Left renal cortex interstitium (tissue), 4 donors: Measurements from ENCODE around the gene IDH3B. TPM values are rescaled to one million over a fixed set of nuclear protein-coding genes. Genes with fewer than 3 reads are reported as not detected.

Experiments
- DNase-seq, 4 donors: peaks; one replicate each; pipeline ENCODE4 v3.0.0-alpha.2; 2013; ENCODE audit warnings: low read depth in 4 of 4, low spot score in 2 of 4, missing footprints in 1 of 4
- polyA plus RNA-seq, 4 donors: library from polyadenylated mRNA; unstranded; fragments of 120-200 nt; gene quantifications; one replicate each; pipeline ENCODE4 v1.2.1, GENCODE V29; 2013; ENCODE audit not compliant: insufficient read length in 4 of 4

IDH3B gene
- polyA plus RNA-seq, 4 donors, result 125 to 142 (median 135) TPM

- no peak for DNase-seq
Observed at GRCh38 chr20:2625062-2625461, 39.0 kb downstream of the IDH3B start.

- no peak for DNase-seq
Observed at GRCh38 chr20:2624190-2624589, 39.8 kb downstream of the IDH3B start.

- no peak for DNase-seq
Observed at GRCh38 chr20:2619961-2620595, 43.9 kb downstream of the IDH3B start.

- DNase-seq, result no peak
Observed at GRCh38 chr20:2619337-2619736, 44.7 kb downstream of the IDH3B start.

- DNase-seq, result no peak
Observed at GRCh38 chr20:2618815-2619214, 45.2 kb downstream of the IDH3B start.

GRCh38 chr20:2617099-2617714, 46.8 kb downstream of the IDH3B start:
- no peak for DNase-seq

- no peak for DNase-seq
Observed at GRCh38 chr20:2616634-2617033, 47.4 kb downstream of the IDH3B start.

GRCh38 chr20:2612073-2612472, 51.9 kb downstream of the IDH3B start:
- DNase-seq, result no peak

GRCh38 chr20:2610941-2611720, 52.9 kb downstream of the IDH3B start:
- no peak for DNase-seq

GRCh38 chr20:2610326-2610725, 53.7 kb downstream of the IDH3B start:
- no peak for DNase-seq

Other genes with a start within 250 kb of the IDH3B start
- gene SNRPB, start 193.4 kb downstream of the IDH3B start, polyA plus RNA-seq, result 100 to 1,000 TPM; 134 to 193 (median 158) TPM
- gene ZNF343, start 155.3 kb downstream of the IDH3B start, polyA plus RNA-seq, result 10 to 100 TPM; 14.1 to 18.9 (median 16.4) TPM
- under 1 TPM; 0.14 to 0.43 (median 0.23) TPM for gene TMC2, start 127.6 kb downstream of the IDH3B start, polyA plus RNA-seq
- gene NOP56, start 11.6 kb downstream of the IDH3B start, polyA plus RNA-seq, result 100 to 1,000 TPM; 198 to 280 (median 246) TPM
- 10 to 100 TPM; 25.8 to 45.1 (median 37.8) TPM for gene EBF4, start 28.6 kb upstream of the IDH3B start, polyA plus RNA-seq
- 100 to 1,000 TPM; 238 to 306 (median 269) TPM for gene CPXM1, start 136.4 kb upstream of the IDH3B start, polyA plus RNA-seq
- not detected for gene C20orf141, start 150.8 kb upstream of the IDH3B start, polyA plus RNA-seq
- gene TMEM239, start 152.1 kb upstream of the IDH3B start, polyA plus RNA-seq, result under 1 TPM in 2 of 4 donors, not detected in 2; 0.07 to 0.09 TPM
- gene PCED1A, start 176.4 kb upstream of the IDH3B start, polyA plus RNA-seq, result 10 to 100 TPM; 52.9 to 87.1 (median 75.4) TPM
- 10 to 100 TPM; 35.7 to 45.0 (median 40.9) TPM for gene VPS16, start 176.5 kb upstream of the IDH3B start, polyA plus RNA-seq
- gene PTPRA, start 209.3 kb upstream of the IDH3B start, polyA plus RNA-seq, result 100 to 1,000 TPM in 1 of 4 donors, 10 to 100 TPM in 3; 89.8 to 113 (median 95.5) TPM